ENCODE measurements around the gene MRPS15. TPM values are rescaled to one million over a fixed set of nuclear protein-coding genes. Genes with fewer than 3 reads are reported as not detected.

MRPS15 gene
- total RNA-seq, 1 experiment from 2014 or later = 200 TPM

DNA sequence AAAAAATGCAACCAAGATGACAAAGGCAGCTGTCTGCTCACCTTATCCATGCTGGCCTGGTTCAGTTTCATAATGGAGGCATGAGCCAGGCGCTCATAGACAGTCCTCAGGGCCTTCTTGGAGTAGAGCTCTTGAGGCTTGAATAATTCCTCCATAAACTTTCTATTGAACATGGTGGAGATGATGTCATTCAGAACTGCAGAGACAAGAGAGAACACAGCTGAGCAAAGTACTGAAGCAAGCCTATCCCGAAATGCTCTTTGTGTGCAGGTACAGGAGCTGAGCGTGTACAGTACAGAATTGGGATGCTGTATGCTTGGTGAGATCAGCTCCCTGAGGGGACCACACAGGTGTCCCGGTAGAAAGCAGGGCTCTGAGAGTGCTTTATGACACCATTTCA is 25.5 kb downstream of the MRPS15 start:
- Histone ChIP-seq H3K27me3 (ENCODE audit: insufficient read depth, low read depth) (no peaks in the 10 kb centered on the region), H3K27ac (no peak overlapping the region), H3K36me3 (ENCODE audit: low read depth) (no peaks in the 10 kb centered on the region), H3K79me2 (ENCODE audit: low read depth) (no peaks in the 10 kb centered on the region), H2AFZ (no peak overlapping the region), H3K9me2 (ENCODE audit: insufficient read depth) (no peaks in the 10 kb centered on the region), H3K9me3 (ENCODE audit: insufficient read depth, low read depth) (no peaks in the 10 kb centered on the region), H4K20me1 (ENCODE audit: insufficient read depth) (no peaks in the 10 kb centered on the region), H3K4me2 (no peak overlapping the region), H3F3A (ENCODE audit: insufficient read depth, low read depth) (peaks cover 21% of the 10 kb centered on the region), H3K4me1 (replicated peaks; ENCODE audit: insufficient read depth) (peaks cover 33% of the 10 kb centered on the region), H3K4me3 (no peak overlapping the region)
- DNase-seq = no peak
- ChIA-PET POLR2A (ENCODE audit: unreplicated experiment) (no interaction called here), CTCF (interaction anchor here (0.7 kb wide), 1 partner anchor 77 kb away, joined by 4 read pairs; no protein-coding TSS in a partner anchor)
- intact Hi-C loops (cut with micrococcal nuclease; ENCODE audit: unreplicated experiment) = no loop called here
- TF ChIP-seq EZH2 (IDR thresholded peaks at IDR 0.05; ENCODE audit: low read depth) = no peak
- TF ChIP-seq CTCF (conservative IDR thresholded peaks at IDR 0.05) = no peak
- no TSS peak for BruUV-seq (replicated peaks)

- no TSS peak for BruUV-seq (replicated peaks)
- no peak for TF ChIP-seq CTCF (conservative IDR thresholded peaks at IDR 0.05)
- no peak for TF ChIP-seq EZH2 (IDR thresholded peaks at IDR 0.05; ENCODE audit: low read depth)
- no peaks in the 10 kb centered on the region for H3K27me3 ChIP-seq (ENCODE audit: insufficient read depth, low read depth)
- H3K36me3 ChIP-seq (ENCODE audit: low read depth) = no peaks in the 10 kb centered on the region; the same call in 1 of the 2 replicates
- peak overlapping the region; percentile 70 for H3K4me2 ChIP-seq
- intact Hi-C loops (cut with micrococcal nuclease; ENCODE audit: unreplicated experiment) = loop anchor here (1.0 to 2.0 kb wide), 5 partner anchors 13 to 179 kb away; partner anchors contain the start of gene OSCP1
- POLR2A ChIA-PET (ENCODE audit: unreplicated experiment) = interaction anchor here (0.6 kb wide), 1 partner anchor 14 kb away, joined by 4 read pairs; no protein-coding TSS in a partner anchor
- peak overlapping the region; percentile 100 for H3K27ac ChIP-seq
- peaks cover 33% of the 10 kb centered on the region for H3K4me1 ChIP-seq (replicated peaks; ENCODE audit: insufficient read depth)
- no peaks in the 10 kb centered on the region for H3K79me2 ChIP-seq (ENCODE audit: low read depth)
- peak; percentile 74 to 98 for DNase-seq
- CTCF ChIA-PET = no interaction called here
- H3F3A ChIP-seq (ENCODE audit: insufficient read depth, low read depth) = peaks cover 21% of the 10 kb centered on the region
- no peaks in the 10 kb centered on the region for H3K9me2 ChIP-seq (ENCODE audit: insufficient read depth)
- no peak overlapping the region for H2AFZ ChIP-seq
- H3K4me3 ChIP-seq = no peak overlapping the region
- no peaks in the 10 kb centered on the region for H3K9me3 ChIP-seq (ENCODE audit: insufficient read depth, low read depth)
- H4K20me1 ChIP-seq (ENCODE audit: insufficient read depth) = no peaks in the 10 kb centered on the region
Measured at GRCh38 chr1:36436821-36437220, 27.4 kb downstream of the MRPS15 start.

DNA sequence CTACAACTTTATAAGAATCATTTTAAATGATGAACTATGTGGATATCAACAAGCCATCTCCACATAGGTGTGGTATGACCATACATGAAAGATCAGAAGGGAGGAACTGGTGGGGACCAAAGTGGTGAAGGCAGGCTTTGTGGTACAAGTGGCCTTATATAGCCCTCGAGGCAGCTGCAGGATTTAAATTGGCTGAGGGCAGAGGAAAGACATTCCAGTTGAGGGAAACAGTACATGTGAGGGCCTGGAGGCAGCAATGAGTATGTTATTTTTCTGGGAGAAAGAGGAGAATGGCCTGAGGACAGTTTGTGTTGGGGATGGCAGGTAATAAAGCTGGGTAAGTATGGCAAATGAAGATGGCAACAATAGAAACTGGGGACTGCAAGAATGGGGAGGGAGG is 31.1 kb downstream of the MRPS15 start:
- POLR2A ChIA-PET (ENCODE audit: unreplicated experiment) = no interaction called here
- no peak overlapping the region for H2AFZ ChIP-seq
- no peaks in the 10 kb centered on the region for H4K20me1 ChIP-seq (ENCODE audit: insufficient read depth)
- intact Hi-C loops (cut with micrococcal nuclease; ENCODE audit: unreplicated experiment) = no loop called here
- TF ChIP-seq EZH2 (IDR thresholded peaks at IDR 0.05; ENCODE audit: low read depth) = no peak
- no peak for TF ChIP-seq CTCF (conservative IDR thresholded peaks at IDR 0.05)
- no peaks in the 10 kb centered on the region for H3K27me3 ChIP-seq (ENCODE audit: insufficient read depth, low read depth)
- H3K9me2 ChIP-seq (ENCODE audit: insufficient read depth) = no peaks in the 10 kb centered on the region
- H3K27ac ChIP-seq = no peak overlapping the region
- no peaks in the 10 kb centered on the region for H3K79me2 ChIP-seq (ENCODE audit: low read depth)
- H3K36me3 ChIP-seq (ENCODE audit: low read depth) = no peaks in the 10 kb centered on the region; the same call in 1 of the 2 replicates
- peaks cover 33% of the 10 kb centered on the region for H3K4me1 ChIP-seq (replicated peaks; ENCODE audit: insufficient read depth)
- H3K4me3 ChIP-seq = no peak overlapping the region
- DNase-seq = no peak
- no TSS peak for BruUV-seq (replicated peaks)
- CTCF ChIA-PET = no interaction called here
- H3K9me3 ChIP-seq (ENCODE audit: insufficient read depth, low read depth) = no peaks in the 10 kb centered on the region
- H3F3A ChIP-seq (ENCODE audit: insufficient read depth, low read depth) = peaks cover 22% of the 10 kb centered on the region
- no peak overlapping the region for H3K4me2 ChIP-seq

Data from PC-9 (cell line).